KBM-7 (cell line): ENCODE data around the gene MAGI2.

Source experiments
- DNase-seq: peaks from one replicate; pipeline ENCODE4 v3.0.0-alpha.2; 2015
- in situ Hi-C: fragments of 300-500 bp; cut with MboI; formaldehyde crosslinking; loops from 2 replicates; pipeline ENCODE4 v1.14.3; 2020; ENCODE audit warnings: low sequenced_read_pairs, low pct_unique_long_range_greater_than_20kb, mixed read lengths

The MAGI2 gene

DNA sequence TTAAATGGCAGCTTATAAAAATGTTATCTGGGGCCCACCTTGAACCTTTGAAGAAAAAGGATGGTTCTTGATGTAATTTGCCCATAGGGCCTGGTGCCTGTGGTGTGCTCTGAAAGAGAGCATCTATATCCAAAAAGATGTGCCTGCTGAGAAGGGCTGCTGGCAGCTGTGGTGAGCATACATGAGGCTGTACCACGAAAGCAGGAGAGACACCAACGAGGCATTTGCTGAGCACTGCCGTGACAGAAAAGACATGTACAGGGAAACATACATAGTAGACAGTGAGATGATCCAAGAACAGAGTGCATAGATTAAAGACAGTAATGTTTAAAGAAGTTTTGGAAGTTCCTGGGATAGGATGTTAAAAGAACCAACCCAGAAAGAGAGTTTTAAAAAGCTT lies 990.4 kb downstream of the MAGI2 start:
- no peak for DNase-seq
- in situ Hi-C loops: no loop called here

DNA sequence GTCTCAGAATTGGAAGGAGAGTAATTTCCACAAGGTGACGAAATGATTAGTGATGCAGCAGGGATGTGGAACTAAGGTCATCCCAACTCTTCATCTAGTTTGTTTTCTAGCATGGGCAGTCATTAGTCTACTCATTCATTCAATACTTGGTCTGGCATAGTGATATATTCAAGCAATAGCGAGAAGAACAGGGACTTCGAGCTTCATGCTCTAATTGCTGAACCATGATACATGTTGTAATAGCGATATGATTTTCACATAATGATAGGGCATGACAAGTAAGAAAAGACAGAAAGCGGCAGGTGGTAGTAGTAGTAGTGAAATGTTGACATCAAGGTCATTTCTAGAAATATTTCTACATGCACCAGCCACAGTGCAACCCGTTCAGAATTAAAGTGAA lies 1002.8 kb downstream of the MAGI2 start:
- in situ Hi-C loops: no loop called here
- no peak for DNase-seq

DNA sequence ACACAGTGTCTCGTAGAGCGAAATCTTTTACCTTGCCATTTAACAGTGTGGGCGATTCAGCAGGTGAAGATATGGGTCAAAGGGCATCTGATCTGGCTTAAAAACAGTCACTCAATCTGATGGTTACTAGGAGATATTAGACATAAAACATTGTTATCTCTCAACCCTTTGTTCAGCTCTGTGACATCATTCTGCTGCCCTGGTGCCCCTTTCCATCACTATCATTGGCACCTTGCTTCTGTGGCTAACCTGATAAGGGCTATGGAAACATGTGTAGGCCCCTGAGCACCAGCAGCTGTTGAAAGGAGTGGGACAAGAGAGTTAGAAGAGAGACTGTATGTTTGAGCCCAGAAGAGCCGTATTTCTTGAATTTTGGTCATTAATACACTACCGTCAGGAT lies 1004.6 kb downstream of the MAGI2 start:
- no peak for DNase-seq
- in situ Hi-C loops: no loop called here

DNA sequence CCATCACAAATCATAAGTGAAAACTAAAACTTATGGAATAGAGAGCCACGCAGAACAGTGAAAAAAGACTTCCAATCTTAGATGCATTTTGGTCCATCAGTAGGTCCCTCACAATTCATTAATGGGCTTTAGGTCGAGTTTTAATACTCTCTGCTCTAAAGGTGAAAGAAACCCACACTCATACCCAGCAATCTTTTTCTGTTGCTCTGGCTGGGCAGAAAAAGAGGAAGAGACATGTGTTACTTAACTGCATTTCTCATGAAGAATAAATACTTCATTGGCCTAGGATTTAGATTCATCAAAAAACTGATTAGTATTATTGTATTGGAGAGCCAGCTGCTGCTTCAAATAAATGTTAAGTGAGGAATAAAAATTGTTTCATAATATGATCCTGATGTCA lies 1009.2 kb downstream of the MAGI2 start:
- DNase-seq: no peak
- in situ Hi-C loops: no loop called here

DNA sequence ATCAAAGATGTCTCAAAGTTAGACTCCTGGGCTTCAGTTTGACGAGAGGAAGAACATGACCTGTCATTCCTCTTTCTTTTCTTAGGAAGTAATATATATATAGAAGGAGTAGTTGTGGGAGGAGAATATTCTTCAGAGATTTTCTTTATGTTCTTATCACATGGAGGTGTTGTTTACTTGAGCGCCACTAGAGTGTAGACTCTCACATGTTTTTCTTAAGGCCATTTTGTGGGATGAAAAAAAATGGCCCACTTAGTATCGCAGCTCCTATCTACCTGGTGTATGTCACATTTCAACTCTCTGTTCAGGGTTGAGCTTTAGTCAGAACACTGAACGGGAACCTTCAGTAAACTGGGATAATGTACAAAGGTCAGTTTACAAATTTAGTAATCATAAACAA lies 1009.7 kb downstream of the MAGI2 start:
- no peak for DNase-seq
- in situ Hi-C loops: no loop called here

DNA sequence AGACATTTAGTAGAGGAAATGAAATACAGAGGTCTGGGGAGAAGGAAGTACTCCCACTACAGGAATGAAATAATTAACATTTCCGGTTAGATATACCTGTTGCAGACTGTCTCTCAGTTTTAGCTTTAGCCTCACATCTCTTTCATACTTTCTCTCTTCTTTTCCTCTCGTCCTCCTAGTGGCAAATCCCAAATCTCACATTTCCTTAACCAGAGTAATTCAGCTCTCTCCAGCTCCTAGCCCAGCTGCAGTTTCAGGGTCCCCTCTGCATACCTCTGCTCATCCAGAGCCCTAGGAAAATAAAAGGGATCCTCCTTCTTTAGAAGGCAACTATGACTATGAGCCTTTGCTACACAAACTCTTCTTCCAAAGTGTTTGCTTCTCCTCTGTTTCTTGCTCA lies 1011.7 kb downstream of the MAGI2 start:
- no peak for DNase-seq
- in situ Hi-C loops: no loop called here

DNA sequence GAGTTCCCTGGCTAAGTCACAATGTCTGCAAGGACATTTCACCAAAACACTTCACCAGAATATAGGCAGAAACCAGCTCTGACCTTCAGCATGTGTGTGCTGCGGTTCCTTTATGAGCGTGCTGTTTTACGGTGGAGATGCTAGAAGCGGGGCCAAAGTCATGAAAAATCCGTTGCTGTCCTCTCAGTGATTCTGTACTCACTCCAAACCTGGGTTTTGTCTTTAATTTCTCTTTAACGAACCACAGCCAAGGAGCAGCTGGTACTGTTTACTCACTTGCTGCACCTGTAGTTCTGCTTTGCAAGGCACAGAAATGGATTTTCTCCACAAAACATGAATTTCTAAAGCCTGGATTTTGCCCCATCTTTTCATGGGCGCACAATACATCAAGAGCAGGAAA lies 1015.0 kb downstream of the MAGI2 start:
- no peak for DNase-seq
- in situ Hi-C loops: no loop called here

DNA sequence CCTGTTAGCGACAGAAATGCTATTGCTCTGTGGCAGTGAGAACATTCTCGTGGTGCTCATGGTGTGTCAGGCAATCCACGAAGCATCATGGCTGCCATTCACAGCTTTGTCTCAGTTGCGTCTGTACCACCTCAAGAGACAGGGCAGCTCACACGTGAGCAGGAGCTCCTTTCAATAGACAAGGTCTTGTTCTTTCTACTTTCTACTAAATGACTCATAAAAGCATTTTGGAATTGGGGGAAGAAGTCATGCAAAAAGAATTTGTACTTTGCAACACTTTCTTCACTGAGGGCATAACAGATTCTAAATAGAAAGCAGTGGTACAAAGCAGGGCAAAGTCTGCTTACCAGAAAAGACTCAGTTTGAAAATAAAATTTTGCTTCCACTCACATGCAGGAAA lies 1016.3 kb downstream of the MAGI2 start:
- DNase-seq: no peak
- in situ Hi-C loops: no loop called here

DNA sequence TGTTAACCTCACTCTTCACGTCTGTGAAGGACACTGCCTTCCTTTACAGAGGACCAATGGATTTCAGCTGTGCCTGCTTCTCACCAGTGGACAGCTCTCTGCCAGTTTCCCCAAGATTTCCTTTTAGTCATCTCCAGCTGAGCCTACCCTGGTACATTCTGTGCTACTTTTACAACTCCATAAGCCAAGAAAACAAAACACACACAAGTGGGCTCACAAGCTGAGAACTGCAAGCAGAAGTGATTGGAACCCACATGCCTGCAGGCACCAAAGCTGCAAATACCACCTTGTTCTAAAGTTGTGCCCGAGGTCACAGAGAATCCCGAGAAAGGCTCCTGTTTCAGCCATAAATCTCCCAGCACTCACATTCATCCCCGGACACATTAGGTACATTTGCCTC lies 1018.1 kb downstream of the MAGI2 start:
- DNase-seq: no peak
- in situ Hi-C loops: no loop called here

DNA sequence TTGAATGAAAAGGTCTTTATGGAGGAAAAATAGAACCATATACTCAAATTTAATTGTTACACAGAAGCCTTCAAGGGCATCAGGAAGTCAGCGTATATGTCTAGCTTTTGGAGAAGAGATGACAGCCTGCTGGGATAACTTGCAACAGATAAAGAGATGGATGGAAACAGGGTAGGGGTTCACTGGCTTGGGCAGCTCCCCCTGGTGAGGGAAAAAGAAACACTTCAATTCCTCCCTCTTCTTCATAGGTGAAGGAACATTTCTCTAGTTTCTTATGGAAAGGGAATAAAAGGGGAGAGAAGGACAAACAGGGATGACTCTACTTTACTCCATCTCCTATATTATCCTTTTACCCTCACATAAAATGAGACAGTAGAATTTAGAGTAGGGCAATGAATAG lies 1019.2 kb downstream of the MAGI2 start:
- in situ Hi-C loops: no loop called here
- DNase-seq: no peak

DNA sequence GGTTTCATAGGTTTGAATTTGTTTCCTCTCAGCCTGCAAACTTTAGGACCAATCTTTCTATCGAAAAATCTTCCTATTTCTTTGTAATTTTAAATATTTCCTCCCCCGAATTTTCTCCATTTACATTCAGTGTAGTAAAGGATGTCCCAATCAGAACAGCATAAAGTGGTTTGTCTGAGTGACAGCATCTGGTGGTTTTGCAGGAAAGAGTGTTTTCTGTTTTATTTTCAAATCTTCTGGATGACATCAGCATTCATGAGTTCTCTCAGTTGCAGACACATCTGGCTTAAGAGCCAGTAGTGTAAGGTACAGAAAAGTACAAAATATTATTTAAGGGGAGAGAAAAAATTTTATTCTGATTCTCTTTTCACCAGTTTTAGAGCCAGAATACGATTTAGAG lies 1020.0 kb downstream of the MAGI2 start:
- in situ Hi-C loops: no loop called here
- DNase-seq: no peak

DNA sequence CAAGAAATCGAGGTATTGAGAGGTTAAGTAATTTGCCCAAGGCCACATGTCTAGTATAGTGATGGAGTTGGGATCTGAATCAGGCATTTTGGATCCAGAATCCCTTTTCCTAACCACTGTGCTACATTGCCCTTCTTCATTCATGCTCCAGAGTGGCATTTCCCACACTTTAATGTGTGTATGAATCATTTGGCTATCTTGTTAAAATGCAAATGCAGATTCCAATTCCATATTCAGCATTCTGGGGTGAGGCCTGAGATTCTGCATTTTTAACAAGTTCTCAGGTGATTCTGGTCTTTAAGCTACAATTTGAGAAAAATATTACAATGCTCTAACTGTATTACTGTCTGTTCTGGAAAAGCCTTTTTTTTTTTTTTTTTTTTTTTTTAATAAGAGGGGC lies 1023.6 kb downstream of the MAGI2 start:
- DNase-seq: no peak
- in situ Hi-C loops: no loop called here

DNA sequence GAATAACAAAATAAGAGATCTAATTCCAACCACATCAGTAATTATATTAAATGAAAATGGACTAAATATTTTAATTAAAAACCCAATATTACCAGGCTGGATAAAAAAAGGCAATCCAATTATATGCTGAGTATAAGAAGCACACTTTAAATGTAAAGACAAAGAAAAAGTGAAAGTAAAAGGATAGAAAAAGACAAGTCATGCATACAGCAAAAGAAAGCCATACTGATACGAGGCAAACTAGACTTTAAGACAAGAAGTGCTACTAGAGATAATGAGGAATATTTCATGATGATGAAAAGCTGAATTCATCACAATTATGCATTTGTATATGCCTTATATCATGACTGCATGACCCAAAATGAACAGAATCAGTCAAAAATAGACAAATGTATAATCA lies 1026.3 kb downstream of the MAGI2 start:
- no peak for DNase-seq
- in situ Hi-C loops: no loop called here

DNA sequence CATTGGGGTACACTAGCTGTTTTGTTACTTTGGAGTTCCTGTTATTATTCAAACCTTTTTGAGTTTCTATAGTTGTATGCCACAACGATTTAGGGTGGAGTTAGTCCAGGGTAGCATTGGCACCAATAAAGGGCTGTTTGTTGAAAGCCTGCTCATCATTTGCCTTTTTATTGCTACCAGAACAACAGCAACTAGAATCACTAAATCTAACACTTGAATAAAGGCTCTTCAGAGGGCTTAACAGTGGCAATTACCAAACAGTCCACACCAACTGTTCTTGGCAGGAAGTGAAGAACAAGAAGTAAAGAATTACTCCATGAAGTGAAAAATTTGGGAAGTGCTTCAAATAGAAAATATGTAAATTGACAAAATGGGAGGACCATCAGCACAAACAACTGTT lies 1033.5 kb downstream of the MAGI2 start:
- no peak for DNase-seq
- in situ Hi-C loops: no loop called here

DNA sequence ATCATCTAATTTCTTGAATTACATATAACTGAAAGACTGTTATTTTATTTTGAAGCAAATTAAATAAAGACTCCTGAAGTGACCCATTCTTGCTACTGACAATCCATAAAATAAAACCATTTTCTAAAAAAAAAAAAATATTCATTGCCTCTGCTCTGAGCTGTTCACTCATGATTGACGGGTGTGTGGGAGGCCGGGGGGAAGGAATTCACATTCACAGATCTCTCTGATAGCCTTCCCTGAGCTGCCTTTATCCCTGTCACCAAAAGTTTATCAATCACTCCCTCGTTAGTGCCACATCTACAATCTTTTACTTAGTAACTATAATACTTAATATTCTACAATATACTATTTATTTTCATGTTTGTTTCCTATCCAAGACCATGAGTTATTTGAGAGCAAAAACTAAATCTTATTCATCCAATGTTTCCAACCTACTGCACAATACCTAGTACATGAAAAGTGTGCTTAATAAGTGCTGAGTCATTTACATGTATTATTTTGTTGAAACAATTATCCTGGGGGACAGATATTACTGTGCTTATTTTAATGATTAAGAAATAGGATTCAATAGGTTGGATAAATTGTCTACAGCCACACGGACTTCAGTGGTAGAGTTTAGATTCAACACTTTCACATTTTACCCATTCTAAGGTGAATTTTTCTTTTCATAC lies 1036.2 kb downstream of the MAGI2 start:
- in situ Hi-C loops: no loop called here
- DNase-seq: no peak

DNA sequence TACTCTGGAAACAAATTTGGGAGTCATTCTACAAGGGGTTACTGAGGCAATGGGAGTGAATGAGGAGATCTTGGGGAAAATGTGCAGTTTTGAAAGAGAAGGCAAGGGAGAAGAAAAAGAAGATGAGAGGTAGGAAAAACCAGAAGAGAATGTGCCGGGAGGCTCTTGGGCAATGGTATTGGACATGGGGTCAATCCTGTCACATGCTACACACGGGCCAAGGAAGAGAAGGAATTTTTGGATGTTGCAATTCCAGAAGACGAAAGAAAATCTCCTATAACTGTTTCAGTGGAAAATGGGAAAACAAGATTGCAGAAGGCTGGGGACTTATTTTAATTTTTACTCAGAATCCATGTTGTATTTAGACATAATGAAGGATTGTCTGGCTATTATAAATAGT lies 1039.9 kb downstream of the MAGI2 start:
- in situ Hi-C loops: no loop called here
- DNase-seq: no peak

DNA sequence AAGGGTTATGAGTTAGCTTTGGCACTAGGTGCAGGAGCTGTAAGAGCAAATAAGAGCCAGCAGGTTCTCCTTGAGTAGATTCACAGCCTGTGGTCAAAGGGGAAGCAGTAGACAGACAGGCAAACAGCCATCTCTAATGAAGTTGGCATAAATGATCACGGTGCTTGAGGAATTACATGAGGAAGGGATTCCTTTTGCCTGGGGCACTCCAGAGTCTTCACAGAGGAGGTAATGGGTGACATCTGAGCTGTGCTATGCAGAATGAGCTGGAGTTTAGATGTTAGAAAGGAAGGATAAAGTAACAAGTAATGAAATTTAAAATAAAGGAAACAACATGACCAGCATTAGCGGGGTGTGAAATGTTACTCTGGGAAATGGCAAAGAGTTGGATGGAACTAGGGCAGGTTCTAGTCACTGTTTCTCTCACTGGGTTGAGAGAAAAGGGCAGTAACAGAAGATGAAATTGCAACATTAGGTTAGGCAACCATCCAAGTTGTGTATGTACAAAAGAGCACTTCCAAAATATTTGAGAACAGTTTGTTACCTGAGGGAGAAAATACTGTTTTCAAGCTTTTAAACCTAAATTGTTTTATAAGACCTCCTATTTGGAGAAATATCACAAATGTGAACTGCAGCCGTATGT lies 1041.1 kb downstream of the MAGI2 start:
- in situ Hi-C loops: no loop called here
- DNase-seq: no peak

DNA sequence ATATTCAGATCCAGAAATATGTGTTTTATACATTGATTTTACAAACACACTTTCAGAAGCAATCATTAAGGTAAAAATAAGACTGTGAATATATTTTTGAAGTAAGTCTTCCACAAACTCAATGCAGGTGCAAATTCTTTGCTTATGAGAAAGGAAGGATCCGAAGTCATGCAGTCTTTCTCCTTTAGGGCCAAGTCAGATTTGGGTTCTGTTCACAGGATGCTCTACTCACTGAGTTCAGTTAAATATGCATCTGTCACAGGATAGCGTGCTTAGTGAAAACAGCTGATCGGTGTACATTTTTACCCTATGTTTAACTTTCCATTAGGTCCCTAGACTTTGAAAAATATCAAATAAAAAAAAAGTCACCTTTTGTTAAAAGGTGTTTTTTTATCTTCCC lies 1046.4 kb downstream of the MAGI2 start:
- DNase-seq: no peak
- in situ Hi-C loops: no loop called here

DNA sequence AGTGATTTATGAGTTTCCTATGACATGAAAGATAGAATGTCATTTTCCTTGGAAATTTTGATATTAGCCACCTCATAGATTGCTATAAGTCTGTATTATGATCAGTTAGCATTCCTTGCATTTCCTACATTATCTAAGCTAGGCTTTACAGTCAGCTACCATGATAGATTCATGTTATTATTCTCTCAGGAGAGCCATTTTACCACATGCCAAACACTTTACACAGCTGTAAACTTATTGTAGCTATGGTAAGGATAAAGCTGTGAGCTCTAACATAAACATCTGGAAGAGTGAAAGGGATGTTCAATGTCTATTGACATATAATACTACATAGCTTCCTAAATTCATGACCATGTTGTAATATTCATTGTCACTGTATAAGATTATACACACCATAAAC lies 1046.9 kb downstream of the MAGI2 start:
- in situ Hi-C loops: no loop called here

DNA sequence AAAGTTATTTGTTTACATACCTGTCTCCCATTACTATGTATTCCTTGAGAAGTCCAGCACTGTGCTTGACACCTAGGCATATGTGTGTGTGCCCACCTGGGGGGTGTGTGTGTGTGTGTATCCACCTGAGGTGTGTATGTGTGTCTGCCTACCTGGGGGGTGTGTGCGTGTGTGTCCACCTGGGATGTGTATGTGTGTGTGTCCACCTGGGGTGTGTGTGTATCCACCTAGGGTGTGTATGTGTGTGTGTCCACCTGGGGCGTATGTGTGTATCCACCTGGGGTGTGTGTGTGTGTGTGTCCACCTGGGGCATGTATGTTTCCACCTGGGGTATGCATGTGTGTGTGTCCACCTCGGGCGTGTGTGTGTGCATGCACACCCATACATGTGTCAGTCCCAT lies 1051.4 kb downstream of the MAGI2 start:
- in situ Hi-C loops: no loop called here
- no peak for DNase-seq

More for the DNA sequence above, 1046.9 kb downstream of the MAGI2 start:
- DNase-seq: no peak

DNA sequence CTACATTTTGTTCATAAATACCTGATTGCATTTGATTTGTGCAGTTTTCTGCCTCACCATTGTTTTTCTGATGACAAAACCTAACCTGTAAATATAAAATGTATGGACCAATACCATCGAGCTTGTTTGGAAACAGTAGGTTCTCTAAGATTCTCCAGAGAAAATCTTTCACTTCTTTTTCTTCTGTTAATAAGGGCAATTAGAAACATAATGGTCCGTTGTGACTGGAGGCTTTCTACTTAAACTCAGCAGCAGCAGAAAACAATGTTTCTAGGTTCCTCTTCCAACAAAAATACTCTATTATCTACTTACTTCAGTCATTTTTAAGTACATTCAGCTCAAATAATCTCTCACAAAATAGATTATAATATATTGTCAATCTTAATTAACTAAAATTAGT lies 1053.4 kb downstream of the MAGI2 start:
- in situ Hi-C loops: no loop called here
- no peak for DNase-seq
